ENCODE results near the gene DLX4.

DNA sequence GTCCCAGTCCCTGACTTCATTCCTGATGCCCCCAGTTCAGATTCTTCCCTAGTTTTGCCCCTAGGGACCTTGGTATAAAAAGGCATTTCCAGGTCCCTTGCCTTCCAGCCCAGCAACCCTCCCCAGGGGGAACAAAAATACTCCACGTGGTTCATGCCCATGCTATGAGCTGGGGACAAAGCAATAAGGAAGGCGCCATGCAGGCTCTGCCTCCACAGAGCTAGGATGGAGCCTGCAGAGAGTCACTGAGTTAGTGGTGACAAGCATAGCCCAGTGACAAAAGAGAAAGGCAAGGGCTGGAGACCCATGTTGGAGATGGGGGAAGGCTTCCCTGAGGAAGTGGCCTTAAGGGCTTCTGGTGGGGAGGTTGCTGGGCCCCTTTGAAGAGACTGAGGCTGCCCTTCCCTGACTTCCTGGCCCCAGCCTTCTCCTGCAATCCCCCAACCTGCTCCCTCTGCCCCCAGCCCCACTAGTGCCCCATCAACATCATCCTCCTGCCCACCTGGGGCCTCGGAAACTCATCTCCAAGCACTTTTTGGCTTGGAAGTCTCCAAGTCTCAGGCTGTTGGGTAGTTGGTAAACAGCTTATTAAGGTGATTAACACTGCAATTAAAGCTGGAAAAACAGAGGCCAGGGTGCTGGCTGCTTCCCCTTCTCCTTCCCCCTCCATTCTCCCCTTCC, 16.5 kb downstream of the DLX4 start:
- TF ChIP-seq POLR2A (IDR thresholded peaks at IDR 0.05), result no peak
- TF ChIP-seq, protein P1, sequence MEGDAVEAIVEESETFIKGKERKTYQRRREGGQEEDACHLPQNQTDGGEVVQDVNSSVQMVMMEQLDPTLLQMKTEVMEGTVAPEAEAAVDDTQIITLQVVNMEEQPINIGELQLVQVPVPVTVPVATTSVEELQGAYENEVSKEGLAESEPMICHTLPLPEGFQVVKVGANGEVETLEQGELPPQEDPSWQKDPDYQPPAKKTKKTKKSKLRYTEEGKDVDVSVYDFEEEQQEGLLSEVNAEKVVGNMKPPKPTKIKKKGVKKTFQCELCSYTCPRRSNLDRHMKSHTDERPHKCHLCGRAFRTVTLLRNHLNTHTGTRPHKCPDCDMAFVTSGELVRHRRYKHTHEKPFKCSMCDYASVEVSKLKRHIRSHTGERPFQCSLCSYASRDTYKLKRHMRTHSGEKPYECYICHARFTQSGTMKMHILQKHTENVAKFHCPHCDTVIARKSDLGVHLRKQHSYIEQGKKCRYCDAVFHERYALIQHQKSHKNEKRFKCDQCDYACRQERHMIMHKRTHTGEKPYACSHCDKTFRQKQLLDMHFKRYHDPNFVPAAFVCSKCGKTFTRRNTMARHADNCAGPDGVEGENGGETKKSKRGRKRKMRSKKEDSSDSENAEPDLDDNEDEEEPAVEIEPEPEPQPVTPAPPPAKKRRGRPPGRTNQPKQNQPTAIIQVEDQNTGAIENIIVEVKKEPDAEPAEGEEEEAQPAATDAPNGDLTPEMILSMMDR (IDR thresholded peaks at IDR 0.05), result no peak

Measured in esophagus squamous epithelium (tissue), 4 donors.